Tibial nerve (tissue), 4 donors: ENCODE measurements around the gene CAMK1D. TPM values are rescaled to one million over a fixed set of nuclear protein-coding genes. Genes with fewer than 3 reads are reported as not detected.

ENCODE experiments used
- DNase-seq, 2 donors: peaks; one replicate each; pipeline ENCODE4 v3.0.0-alpha.2; 2019; ENCODE audit warnings: low spot score in 2 of 2
- H3K27ac ChIP-seq, 4 donors: fragments of 200-600 bp; sonication (generic) in 3 of 4; one replicate each; pipeline ENCODE4 v1.5.1; 2017 to 2019; ENCODE audit warnings: mild to moderate bottlenecking in 1 of 4
- H3K27me3 ChIP-seq, 2 donors: fragments of 200-600 bp; sonication (generic) in 1 of 2; one replicate each; pipeline versions ENCODE4 v1.5.1 to v1.6.0; 2017 to 2019
- H3K36me3 ChIP-seq, 3 donors: fragments of 200-600 bp; sonication (generic); one replicate each; pipeline ENCODE4 v1.5.1; 2018 to 2019
- H3K4me1 ChIP-seq, 4 donors: fragments of 200-600 bp; sonication (generic) in 3 of 4; one replicate each; pipeline ENCODE4 v1.5.1; 2017 to 2019
- H3K4me3 ChIP-seq, 4 donors: fragments of 200-600 bp; sonication (generic) in 3 of 4; one replicate each; pipeline ENCODE4 v1.5.1; 2017 to 2019; ENCODE audit warnings: mild to moderate bottlenecking in 1 of 4, moderate library complexity in 1 of 4
- H3K9me3 ChIP-seq, 4 donors: fragments of 200-600 bp; sonication (generic) in 3 of 4; one replicate each; pipeline ENCODE4 v1.5.1; 2017 to 2019
- CTCF ChIP-seq, 5 experiments: fragments of 200-600 bp in 3 of 5; fragments of 450-650 bp in 2 of 5; sonication (generic) in 3 of 5; IDR thresholded peaks; one replicate each; pipeline ENCODE4 v1.5.1; 2016 to 2019; ENCODE audit warnings: antibody characterized with exemption in 5 of 5, mild to moderate bottlenecking in 3 of 5, moderate library complexity in 2 of 5
- EP300 ChIP-seq, 2 donors: sonication (generic); formaldehyde crosslinking; IDR thresholded peaks; one replicate each; pipeline ENCODE4 v1.6.1; 2017; ENCODE audit warnings: antibody characterized with exemption in 2 of 2, mild to moderate bottlenecking in 1 of 2
- POLR2A ChIP-seq, 2 donors: fragments of 450-650 bp; IDR thresholded peaks; one replicate each; pipeline ENCODE4 v1.6.1; 2017; ENCODE audit warnings: antibody characterized with exemption in 2 of 2, mild to moderate bottlenecking in 2 of 2, moderate library complexity in 2 of 2
- WGBS, 2 donors: methylation state at CpG; one replicate each; pipeline ENCODE4 v1.1.5; 2018; 5-methylcytosine and 5-hydroxymethylcytosine counted together
- small RNA-seq: library from RNA; depleted of rRNA; stranded (forward); fragments of <200 nt; gene quantifications from one replicate; pipeline ENCODE3, GENCODE V24; 2016
- total RNA-seq, 4 donors: library from RNA; depleted of rRNA; stranded (reverse); fragments of >200 nt; gene quantifications; one replicate each; pipeline ENCODE4 v1.1.0, GENCODE V29; 2016

Gene CAMK1D
- total RNA-seq, 4 donors from 2014 or later = 6.9 to 20.5 (median 17.2) TPM

- H3K36me3 ChIP-seq = no peaks in the 10 kb centered on the region
- 53 to 57% methylated on average over 5 of the region's 5 CpGs for WGBS, 2 donors
- H3K27me3 ChIP-seq = no peaks in the 10 kb centered on the region
- H3K4me1 ChIP-seq = peaks cover 0 to 16% (median 2%) of the 10 kb centered on the region in 4 donors
- H3K9me3 ChIP-seq = peaks cover 0 to 11% (median 0%) of the 10 kb centered on the region in 4 donors
- H3K4me3 ChIP-seq = no peak overlapping the region
- TF ChIP-seq EP300 (IDR thresholded peaks at IDR 0.05) (peak in 1 of 2 donors; percentile 57), POLR2A (IDR thresholded peaks at IDR 0.05) (no peak)
- peak in 1 of 2 donors; percentile 26 for DNase-seq
- H3K27ac ChIP-seq = peak overlapping the region in 1 of 4 donors; percentile 33
Measured at GRCh38 chr10:12875100-12875499, 525.8 kb downstream of the CAMK1D start.

- no peak for DNase-seq
- Histone ChIP-seq H3K9me3 (peaks cover 0 to 11% (median 0%) of the 10 kb centered on the region in 4 donors), H3K27ac (peak overlapping the region in 1 of 4 donors; percentile 17), H3K4me1 (peaks cover 0 to 16% (median 2%) of the 10 kb centered on the region in 4 donors), H3K4me3 (no peak overlapping the region), H3K27me3 (no peaks in the 10 kb centered on the region), H3K36me3 (no peaks in the 10 kb centered on the region)
- 90 to 91% methylated on average over 5 of the region's 5 CpGs for WGBS, 2 donors
- no peak for TF ChIP-seq CTCF (IDR thresholded peaks at IDR 0.05)
- TF ChIP-seq EP300 (IDR thresholded peaks at IDR 0.05) = no peak
- no peak for TF ChIP-seq POLR2A (IDR thresholded peaks at IDR 0.05)
Measured at GRCh38 chr10:12876266-12876665, 526.9 kb downstream of the CAMK1D start.

GRCh38 chr10:12877150-12877549, 527.8 kb downstream of the CAMK1D start:
- Histone ChIP-seq H3K27ac (no peak overlapping the region), H3K4me3 (no peak overlapping the region), H3K27me3 (no peaks in the 10 kb centered on the region), H3K9me3 (peaks cover 0 to 11% (median 0%) of the 10 kb centered on the region in 4 donors), H3K4me1 (peaks cover 0 to 16% (median 2%) of the 10 kb centered on the region in 4 donors), H3K36me3 (no peaks in the 10 kb centered on the region)
- no peak for TF ChIP-seq CTCF (IDR thresholded peaks at IDR 0.05)
- no peak for TF ChIP-seq POLR2A (IDR thresholded peaks at IDR 0.05)
- no peak for TF ChIP-seq EP300 (IDR thresholded peaks at IDR 0.05)
- WGBS, 2 donors = 60 to 74% methylated on average over 3 of the region's 3 CpGs
- DNase-seq = no peak

GRCh38 chr10:12880423-12880822, 531.1 kb downstream of the CAMK1D start:
- Histone ChIP-seq H3K27ac (no peak overlapping the region), H3K4me1 (peaks cover 0 to 9% (median 2%) of the 10 kb centered on the region in 4 donors), H3K9me3 (peaks cover 0 to 11% (median 0%) of the 10 kb centered on the region in 4 donors), H3K36me3 (no peaks in the 10 kb centered on the region), H3K27me3 (no peaks in the 10 kb centered on the region), H3K4me3 (no peak overlapping the region)
- TF ChIP-seq EP300 (IDR thresholded peaks at IDR 0.05) (no peak), POLR2A (IDR thresholded peaks at IDR 0.05) (no peak), CTCF (IDR thresholded peaks at IDR 0.05) (no peak)
- no peak for DNase-seq

- no peak overlapping the region for H3K27ac ChIP-seq
- H3K36me3 ChIP-seq = no peaks in the 10 kb centered on the region
- peaks cover 0 to 29% (median 2%) of the 10 kb centered on the region in 4 donors for H3K4me1 ChIP-seq
- H3K4me3 ChIP-seq = no peak overlapping the region
- WGBS, 2 donors = 84 to 90% methylated on average over 6 of the region's 6 CpGs
- no peaks in the 10 kb centered on the region for H3K27me3 ChIP-seq
- DNase-seq = no peak
- H3K9me3 ChIP-seq = peaks cover 0 to 2% (median 0%) of the 10 kb centered on the region in 4 donors
- TF ChIP-seq EP300 (IDR thresholded peaks at IDR 0.05) = no peak
- TF ChIP-seq POLR2A (IDR thresholded peaks at IDR 0.05) = no peak
- TF ChIP-seq CTCF (IDR thresholded peaks at IDR 0.05) = no peak
Measured at GRCh38 chr10:12884851-12885250, 535.5 kb downstream of the CAMK1D start.

Small RNA genes within 50 kb of the gene (small RNA-seq; reads per million reads assigned to genes)
- not detected for gene MIR4480
- gene MIR548Q = not detected
- not detected for gene RF00279
- gene RN7SL198P = not detected
- gene RNU6ATAC39P = not detected

Other genes with a start within 250 kb of the CAMK1D start
- gene SEC61A2, start 219.9 kb upstream of the CAMK1D start, total RNA-seq = 10 to 100 TPM in 3 of 4 donors, 1 to 10 TPM in 1; 9.0 to 12.7 (median 10.9) TPM
- 10 to 100 TPM; 23.4 to 50.7 (median 41.9) TPM for gene NUDT5, start 153.7 kb upstream of the CAMK1D start, total RNA-seq
- 10 to 100 TPM; 32.7 to 80.0 (median 37.7) TPM for gene CDC123, start 153.4 kb upstream of the CAMK1D start, total RNA-seq